ENCODE data around the gene CD2.

The CD2 gene

GRCh38 chr1:116754198-116754977 lies at the start of gene CD2:
Gene CD2 (plus strand): TSS chr1:116754430. CDS start chr1:116754493, 63 bp downstream.
- Histone ChIP-seq H3K9ac (ENCODE audit: low read length in 2 of 2) (no peak within 1 kb of the TSS), H3K4me1 (ENCODE audit: control insufficient read depth, insufficient read depth, low read length) (no peaks in the 10 kb centered on the region), H3K27ac (ENCODE audit: low read length) (no peak within 1 kb of the TSS), H3K4me3 (ENCODE audit: low read length in 2 of 2) (no peak within 1 kb of the TSS), H3K9me3 (ENCODE audit: control insufficient read depth in 2 of 2, low read length in 2 of 2) (no peaks in the 10 kb centered on the region), H3K36me3 (ENCODE audit: control insufficient read depth in 2 of 2, insufficient read depth in 2 of 2, low read length in 2 of 2) (no peaks in the 10 kb centered on the region), H3K27me3 (ENCODE audit: control insufficient read depth in 1 of 2, insufficient read depth in 2 of 2, low read length in 2 of 2) (no peaks in the 10 kb centered on the region)

GRCh38 chr1:116706123-116706522 lies 48.1 kb upstream of the CD2 start:
- Histone ChIP-seq H3K9ac (ENCODE audit: low read length in 2 of 2) (no peak overlapping the region), H3K4me1 (ENCODE audit: control insufficient read depth, insufficient read depth, low read length) (peaks cover 17% of the 10 kb centered on the region), H3K4me3 (ENCODE audit: low read length in 2 of 2) (no peak overlapping the region), H3K36me3 (ENCODE audit: control insufficient read depth in 2 of 2, insufficient read depth in 2 of 2, low read length in 2 of 2) (no peaks in the 10 kb centered on the region), H3K27ac (ENCODE audit: low read length) (no peak overlapping the region), H3K9me3 (ENCODE audit: control insufficient read depth in 2 of 2, low read length in 2 of 2) (no peaks in the 10 kb centered on the region), H3K27me3 (ENCODE audit: control insufficient read depth in 1 of 2, insufficient read depth in 2 of 2, low read length in 2 of 2) (no peaks in the 10 kb centered on the region)

GRCh38 chr1:116706841-116707240 lies 47.4 kb upstream of the CD2 start:
- H3K27me3 ChIP-seq (ENCODE audit: control insufficient read depth in 1 of 2, insufficient read depth in 2 of 2, low read length in 2 of 2), result no peaks in the 10 kb centered on the region
- no peak overlapping the region for H3K9ac ChIP-seq (ENCODE audit: low read length in 2 of 2)
- H3K4me1 ChIP-seq (ENCODE audit: control insufficient read depth, insufficient read depth, low read length), result peaks cover 23% of the 10 kb centered on the region
- H3K9me3 ChIP-seq (ENCODE audit: control insufficient read depth in 2 of 2, low read length in 2 of 2), result no peaks in the 10 kb centered on the region
- H3K4me3 ChIP-seq (ENCODE audit: low read length in 2 of 2), result no peak overlapping the region
- H3K27ac ChIP-seq (ENCODE audit: low read length), result no peak overlapping the region
- no peaks in the 10 kb centered on the region for H3K36me3 ChIP-seq (ENCODE audit: control insufficient read depth in 2 of 2, insufficient read depth in 2 of 2, low read length in 2 of 2)

DNA sequence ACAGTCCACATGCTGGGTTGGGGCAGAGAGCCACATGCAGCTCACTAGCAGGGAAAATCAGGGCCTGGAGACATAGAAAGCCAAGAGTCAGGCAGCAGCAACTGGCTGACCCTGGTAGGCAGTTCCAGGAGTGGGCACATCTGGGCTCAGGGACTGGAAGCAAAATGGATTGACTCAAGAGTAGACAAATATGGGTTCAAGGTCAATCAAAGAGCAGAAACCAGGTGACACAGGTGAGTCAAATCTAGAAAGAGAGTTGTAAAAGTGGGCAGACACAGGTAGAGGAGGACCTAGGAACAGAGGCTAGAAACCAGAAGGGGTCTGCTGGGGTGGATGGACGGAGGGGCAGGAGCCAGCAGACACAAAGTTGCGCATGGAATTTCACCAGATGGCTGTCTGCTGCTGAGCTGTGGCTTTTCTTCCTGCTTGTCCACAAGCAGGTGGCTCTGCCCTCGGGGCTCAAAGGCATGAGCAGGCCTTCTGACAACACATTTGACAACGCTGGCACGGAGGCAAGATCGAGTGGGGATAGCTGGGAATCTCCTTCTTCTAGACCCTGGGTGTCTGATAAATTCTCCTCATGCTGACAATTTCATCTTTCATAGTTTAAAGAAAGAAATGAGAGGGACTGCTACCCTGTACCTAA lies 45.9 kb upstream of the CD2 start:
- no peak overlapping the region for H3K27ac ChIP-seq (ENCODE audit: low read length)
- H3K9ac ChIP-seq (ENCODE audit: low read length in 2 of 2), result no peak overlapping the region
- H3K4me3 ChIP-seq (ENCODE audit: low read length in 2 of 2), result no peak overlapping the region
- H3K4me1 ChIP-seq (ENCODE audit: control insufficient read depth, insufficient read depth, low read length), result peaks cover 23% of the 10 kb centered on the region
- no peaks in the 10 kb centered on the region for H3K36me3 ChIP-seq (ENCODE audit: control insufficient read depth in 2 of 2, insufficient read depth in 2 of 2, low read length in 2 of 2)
- no peaks in the 10 kb centered on the region for H3K9me3 ChIP-seq (ENCODE audit: control insufficient read depth in 2 of 2, low read length in 2 of 2)
- H3K27me3 ChIP-seq (ENCODE audit: control insufficient read depth in 1 of 2, insufficient read depth in 2 of 2, low read length in 2 of 2), result no peaks in the 10 kb centered on the region

- H3K27ac ChIP-seq (ENCODE audit: low read length), result no peak overlapping the region
- H3K27me3 ChIP-seq (ENCODE audit: control insufficient read depth in 1 of 2, insufficient read depth in 2 of 2, low read length in 2 of 2), result no peaks in the 10 kb centered on the region
- H3K9ac ChIP-seq (ENCODE audit: low read length in 2 of 2), result no peak overlapping the region
- H3K4me1 ChIP-seq (ENCODE audit: control insufficient read depth, insufficient read depth, low read length), result peaks cover 17% of the 10 kb centered on the region
- no peaks in the 10 kb centered on the region for H3K9me3 ChIP-seq (ENCODE audit: control insufficient read depth in 2 of 2, low read length in 2 of 2)
- no peaks in the 10 kb centered on the region for H3K36me3 ChIP-seq (ENCODE audit: control insufficient read depth in 2 of 2, insufficient read depth in 2 of 2, low read length in 2 of 2)
- no peak overlapping the region for H3K4me3 ChIP-seq (ENCODE audit: low read length in 2 of 2)
Observed at GRCh38 chr1:116709666-116710167, 44.5 kb upstream of the CD2 start.

DNA sequence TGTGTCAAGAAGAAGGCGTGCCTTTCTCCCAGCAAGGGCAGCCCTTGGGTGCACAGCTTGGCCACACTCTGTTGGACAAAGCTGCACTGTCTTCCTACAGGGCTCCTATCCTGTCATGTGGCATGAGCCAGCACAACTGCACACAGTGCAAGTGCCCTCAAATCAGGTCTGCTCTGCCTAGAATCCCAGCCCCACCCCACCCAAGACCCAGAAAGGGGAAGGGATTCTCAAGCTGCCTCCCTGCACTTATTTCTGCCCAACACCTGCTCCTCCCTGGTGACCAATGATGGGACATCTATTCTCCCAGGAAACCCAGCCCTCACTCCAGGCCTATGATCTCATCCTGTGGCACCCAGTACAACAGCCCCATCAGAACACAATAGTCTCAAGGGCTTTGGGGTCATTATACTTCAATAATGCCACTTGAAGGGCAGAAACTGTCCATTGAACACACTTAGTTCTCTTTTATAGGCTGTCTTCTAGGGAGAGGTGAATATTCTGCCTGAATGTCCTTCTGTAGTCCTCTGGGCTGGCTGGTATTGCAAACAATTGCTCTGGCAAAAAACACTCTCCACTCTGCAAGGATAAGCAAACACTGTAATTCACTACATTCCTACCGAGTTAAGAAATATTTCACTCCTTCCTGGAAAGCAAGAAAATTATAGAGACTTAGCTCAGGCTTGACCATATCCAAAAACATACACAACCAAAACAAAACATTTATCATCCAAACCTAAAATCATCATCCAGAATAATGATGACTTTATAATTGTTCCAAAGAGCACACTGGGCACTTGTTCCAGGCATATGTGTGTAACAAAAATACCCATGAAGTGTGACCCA lies 43.6 kb upstream of the CD2 start:
- peaks cover 15% of the 10 kb centered on the region for H3K4me1 ChIP-seq (ENCODE audit: control insufficient read depth, insufficient read depth, low read length)
- H3K9me3 ChIP-seq (ENCODE audit: control insufficient read depth in 2 of 2, low read length in 2 of 2), result no peaks in the 10 kb centered on the region
- H3K27ac ChIP-seq (ENCODE audit: low read length), result no peak overlapping the region
- no peaks in the 10 kb centered on the region for H3K36me3 ChIP-seq (ENCODE audit: control insufficient read depth in 2 of 2, insufficient read depth in 2 of 2, low read length in 2 of 2)
- H3K27me3 ChIP-seq (ENCODE audit: control insufficient read depth in 1 of 2, insufficient read depth in 2 of 2, low read length in 2 of 2), result no peaks in the 10 kb centered on the region
- no peak overlapping the region for H3K4me3 ChIP-seq (ENCODE audit: low read length in 2 of 2)
- no peak overlapping the region for H3K9ac ChIP-seq (ENCODE audit: low read length in 2 of 2)

GRCh38 chr1:116711263-116711840 lies 42.9 kb upstream of the CD2 start:
- Histone ChIP-seq H3K27ac (ENCODE audit: low read length) (no peak overlapping the region), H3K4me1 (ENCODE audit: control insufficient read depth, insufficient read depth, low read length) (peaks cover 15% of the 10 kb centered on the region), H3K9me3 (ENCODE audit: control insufficient read depth in 2 of 2, low read length in 2 of 2) (no peaks in the 10 kb centered on the region), H3K9ac (ENCODE audit: low read length in 2 of 2) (no peak overlapping the region), H3K36me3 (ENCODE audit: control insufficient read depth in 2 of 2, insufficient read depth in 2 of 2, low read length in 2 of 2) (no peaks in the 10 kb centered on the region), H3K4me3 (ENCODE audit: low read length in 2 of 2) (no peak overlapping the region), H3K27me3 (ENCODE audit: control insufficient read depth in 1 of 2, insufficient read depth in 2 of 2, low read length in 2 of 2) (no peaks in the 10 kb centered on the region)

DNA sequence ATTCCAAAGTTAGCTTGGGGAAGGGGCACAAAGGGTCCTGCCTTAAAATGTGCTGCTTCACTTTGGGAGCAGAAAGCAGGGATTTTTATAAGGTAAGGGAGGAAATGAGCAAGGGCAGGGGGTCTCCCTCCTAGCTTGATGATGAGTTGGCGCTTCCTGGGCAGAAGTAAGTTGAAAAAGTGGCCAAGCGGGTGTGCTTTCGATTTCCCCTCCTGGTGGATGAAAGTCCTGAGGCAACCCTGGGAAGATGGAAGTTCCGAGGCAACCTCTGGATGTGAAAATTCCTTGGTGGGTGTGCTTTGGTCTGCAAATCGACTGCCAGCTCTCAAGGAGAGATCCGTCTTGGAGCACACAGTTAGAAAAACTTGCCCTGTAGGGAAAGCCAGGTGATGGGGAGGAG lies 41.7 kb upstream of the CD2 start:
- no peak overlapping the region for H3K9ac ChIP-seq (ENCODE audit: low read length in 2 of 2)
- no peaks in the 10 kb centered on the region for H3K36me3 ChIP-seq (ENCODE audit: control insufficient read depth in 2 of 2, insufficient read depth in 2 of 2, low read length in 2 of 2)
- H3K27me3 ChIP-seq (ENCODE audit: control insufficient read depth in 1 of 2, insufficient read depth in 2 of 2, low read length in 2 of 2), result no peaks in the 10 kb centered on the region
- no peaks in the 10 kb centered on the region for H3K9me3 ChIP-seq (ENCODE audit: control insufficient read depth in 2 of 2, low read length in 2 of 2)
- no peak overlapping the region for H3K4me3 ChIP-seq (ENCODE audit: low read length in 2 of 2)
- H3K4me1 ChIP-seq (ENCODE audit: control insufficient read depth, insufficient read depth, low read length), result peaks cover 15% of the 10 kb centered on the region
- H3K27ac ChIP-seq (ENCODE audit: low read length), result no peak overlapping the region

DNA sequence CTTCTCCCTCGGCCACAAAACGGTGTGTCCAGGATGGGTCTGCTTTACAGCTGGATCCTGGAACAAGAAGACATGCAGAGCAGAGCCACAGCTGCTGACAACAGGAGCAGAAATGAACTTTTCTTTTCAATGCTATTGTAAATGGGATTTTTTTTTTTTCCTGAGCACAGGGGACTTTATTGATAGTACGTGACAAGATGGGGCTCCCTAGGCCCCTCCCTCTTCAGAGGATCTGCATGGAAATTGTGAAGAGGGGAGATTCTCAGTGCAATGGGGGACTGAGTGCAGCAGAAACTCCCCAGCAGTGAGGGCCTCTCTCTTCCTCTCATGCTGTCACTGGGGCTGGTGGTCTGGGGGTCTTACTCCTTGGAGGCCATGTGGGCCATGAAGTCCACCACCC lies 40.8 kb upstream of the CD2 start:
- H3K27me3 ChIP-seq (ENCODE audit: control insufficient read depth in 1 of 2, insufficient read depth in 2 of 2, low read length in 2 of 2), result no peaks in the 10 kb centered on the region

GRCh38 chr1:116716391-116716790 lies 37.8 kb upstream of the CD2 start:
- peaks cover 3% of the 10 kb centered on the region for H3K4me1 ChIP-seq (ENCODE audit: control insufficient read depth, insufficient read depth, low read length)
- no peak overlapping the region for H3K9ac ChIP-seq (ENCODE audit: low read length in 2 of 2)
- no peak overlapping the region for H3K27ac ChIP-seq (ENCODE audit: low read length)

More for the DNA sequence above, 40.8 kb upstream of the CD2 start:
- Histone ChIP-seq H3K4me3 (ENCODE audit: low read length in 2 of 2) (no peak overlapping the region), H3K27ac (ENCODE audit: low read length) (no peak overlapping the region), H3K36me3 (ENCODE audit: control insufficient read depth in 2 of 2, insufficient read depth in 2 of 2, low read length in 2 of 2) (no peaks in the 10 kb centered on the region), H3K9me3 (ENCODE audit: control insufficient read depth in 2 of 2, low read length in 2 of 2) (no peaks in the 10 kb centered on the region), H3K4me1 (ENCODE audit: control insufficient read depth, insufficient read depth, low read length) (peaks cover 15% of the 10 kb centered on the region), H3K9ac (ENCODE audit: low read length in 2 of 2) (no peak overlapping the region)

More at GRCh38 chr1:116716391-116716790, 37.8 kb upstream of the CD2 start:
- H3K27me3 ChIP-seq (ENCODE audit: control insufficient read depth in 1 of 2, insufficient read depth in 2 of 2, low read length in 2 of 2), result no peaks in the 10 kb centered on the region
- H3K4me3 ChIP-seq (ENCODE audit: low read length in 2 of 2), result no peak overlapping the region
- H3K9me3 ChIP-seq (ENCODE audit: control insufficient read depth in 2 of 2, low read length in 2 of 2), result no peaks in the 10 kb centered on the region
- H3K36me3 ChIP-seq (ENCODE audit: control insufficient read depth in 2 of 2, insufficient read depth in 2 of 2, low read length in 2 of 2), result no peaks in the 10 kb centered on the region

Data from stomach smooth muscle (tissue), 2 donors.